HG03064 (cell line): ENCODE data around the gene STAG2.
A peak's percentile ranks its signal among the peaks of the same experiment; 100 is the strongest.
"Not testable (repeated sequence)": the region's sequence is repeated elsewhere in the genome, so short reads cannot be mapped to it uniquely, and the experiment has no call there.

ENCODE experiments used
- ATAC-seq: cut with Tn5 transposase; IDR thresholded peaks from one replicate; pipeline ENCODE4 v1.9.1; 2021; ENCODE audit warnings: low read depth; ENCODE audit not compliant: unreplicated experiment

The STAG2 gene

GRCh38 chrX:123961268-123962005 is at the start of gene STAG2:
TSS of gene STAG2 (plus strand) at chrX:123961706. CDS start at chrX:124022628, 60,922 bp downstream.
- ATAC-seq, result no peak

GRCh38 chrX:123917069-123917468 is 44.4 kb upstream of the STAG2 start:
- no peak for ATAC-seq

- no peak for ATAC-seq
Observed at GRCh38 chrX:123918106-123918721, 43.3 kb upstream of the STAG2 start.

GRCh38 chrX:123920105-123920785 is 41.3 kb upstream of the STAG2 start:
- ATAC-seq, result no peak

- ATAC-seq, result no peak
Observed at GRCh38 chrX:123923211-123923610, 38.3 kb upstream of the STAG2 start.

GRCh38 chrX:123924186-123924585 is 37.3 kb upstream of the STAG2 start:
- no peak for ATAC-seq

- no peak for ATAC-seq
Observed at GRCh38 chrX:123927845-123928244, 33.7 kb upstream of the STAG2 start.

- not testable (repeated sequence) for ATAC-seq
Observed at GRCh38 chrX:123932055-123932454, 29.5 kb upstream of the STAG2 start.

GRCh38 chrX:123943074-123943473 is 18.4 kb upstream of the STAG2 start:
- no peak for ATAC-seq

- ATAC-seq, result no peak
Observed at GRCh38 chrX:123943488-123943887, 18.0 kb upstream of the STAG2 start.

GRCh38 chrX:123949846-123950245 is 11.7 kb upstream of the STAG2 start:
- ATAC-seq, result no peak

GRCh38 chrX:123959281-123960063 is 2.0 kb upstream of the STAG2 start:
- no peak for ATAC-seq

GRCh38 chrX:123960956-123961267 is 594 bp upstream of the STAG2 start:
- ATAC-seq, result no peak

- ATAC-seq, result no peak
Observed at GRCh38 chrX:123962006-123962467, 531 bp downstream of the STAG2 start.

- peak; percentile 59 for ATAC-seq
Observed at GRCh38 chrX:123962794-123963373, 1.4 kb downstream of the STAG2 start.

- no peak for ATAC-seq
Observed at GRCh38 chrX:123964156-123964834, 2.8 kb downstream of the STAG2 start.

GRCh38 chrX:123965712-123966111 is 4.2 kb downstream of the STAG2 start:
- no peak for ATAC-seq

- no peak for ATAC-seq
Observed at GRCh38 chrX:123967497-123967896, 6.0 kb downstream of the STAG2 start.

- ATAC-seq, result no peak
Observed at GRCh38 chrX:123968383-123969050, 7.0 kb downstream of the STAG2 start.
